IPS-NIHi7 (cell line): Measurements from ENCODE around the gene PDE8B.

Source experiments
- DNase-seq: peaks from one replicate; pipeline ENCODE4 v3.0.0; 2012; ENCODE audit warnings: mixed read lengths; ENCODE audit errors: extremely low spot score

Gene PDE8B

GRCh38 chr5:77230727-77231470 lies 20.4 kb downstream of the PDE8B start:
- DNase-seq = peak; percentile 43

- DNase-seq = no peak
These were observed 21.1 kb downstream of the PDE8B start for GRCh38 chr5:77231471-77232138.

- DNase-seq = no peak
These were observed 22.3 kb downstream of the PDE8B start for GRCh38 chr5:77232574-77233358.

GRCh38 chr5:77235846-77236721 lies 25.6 kb downstream of the PDE8B start:
- DNase-seq = no peak

GRCh38 chr5:77239126-77239741 lies 28.8 kb downstream of the PDE8B start:
- DNase-seq = no peak

GRCh38 chr5:77241444-77241843 lies 31.0 kb downstream of the PDE8B start:
- no peak for DNase-seq

- no peak for DNase-seq
These were observed 39.0 kb downstream of the PDE8B start for GRCh38 chr5:77249475-77249874.

GRCh38 chr5:77250021-77250420 lies 39.5 kb downstream of the PDE8B start:
- no peak for DNase-seq

GRCh38 chr5:77251921-77252320 lies 41.4 kb downstream of the PDE8B start:
- DNase-seq = no peak

- DNase-seq = no peak
These were observed 45.1 kb downstream of the PDE8B start for GRCh38 chr5:77255617-77256016.

GRCh38 chr5:77256406-77256805 lies 45.9 kb downstream of the PDE8B start:
- no peak for DNase-seq

- DNase-seq = peak; percentile 19
These were observed 48.2 kb downstream of the PDE8B start for GRCh38 chr5:77258652-77259051.

GRCh38 chr5:77259476-77259875 lies 49.0 kb downstream of the PDE8B start:
- no peak for DNase-seq

GRCh38 chr5:77262697-77263096 lies 52.2 kb downstream of the PDE8B start:
- DNase-seq = no peak

- no peak for DNase-seq
These were observed 55.8 kb downstream of the PDE8B start for GRCh38 chr5:77266291-77266690.

- DNase-seq = no peak
These were observed 57.0 kb downstream of the PDE8B start for GRCh38 chr5:77267496-77267895.

- DNase-seq = no peak
These were observed 61.7 kb downstream of the PDE8B start for GRCh38 chr5:77272206-77272605.

GRCh38 chr5:77277759-77278158 lies 67.3 kb downstream of the PDE8B start:
- no peak for DNase-seq

GRCh38 chr5:77280036-77280435 lies 69.6 kb downstream of the PDE8B start:
- no peak for DNase-seq

- DNase-seq = no peak
These were observed 71.5 kb downstream of the PDE8B start for GRCh38 chr5:77281969-77282336.

GRCh38 chr5:77282337-77283027 lies 72.0 kb downstream of the PDE8B start:
- DNase-seq = peak; percentile 49
